PC-3 (cell line): ENCODE measurements around the gene NHERF2. TPM values are rescaled to one million over a fixed set of nuclear protein-coding genes. Genes with fewer than 3 reads are reported as not detected.

Experiments used
- ATAC-seq: fragments of 200-7000 bp; cut with Tn5 transposase; 2 replicates; pipeline ENCODE4 v1.9.1; 2020; ENCODE audit warnings: mild to moderate bottlenecking, moderate library complexity
- BruUV-seq: library from RNA; stranded (reverse); fragments of 400-500 nt; replicated peaks from 2 replicates; lab custom pipeline; 2021; lab: Mats Ljungman, UMichigan
- CTCF ChIA-PET: fragments of 300-600 bp; sonication (Branson Sonifier 250); formaldehyde crosslinking; loops from one replicate; lab custom pipeline; 2022; ENCODE audit warnings: antibody characterized with exemption; lab: Charles Lee
- POLR2A ChIA-PET: fragments of 300-600 bp; sonication (Branson Sonifier 250); formaldehyde crosslinking; loops from one replicate; lab custom pipeline; 2022; ENCODE audit warnings: antibody characterized with exemption; ENCODE audit not compliant: unreplicated experiment; lab: Charles Lee
- DNase-seq: peaks from one replicate; pipeline ENCODE4 v3.0.0-alpha.2; 2015
- H2AFZ ChIP-seq: fragments of 300-600 bp; sonication (generic); 2 replicates; pipeline ENCODE4 v1.6.0; 2016; ENCODE audit warnings: antibody characterized with exemption, low read length
- H3F3A ChIP-seq: fragments of 300-600 bp; sonication (generic); one replicate; pipeline ENCODE4 v1.6.0; 2017; ENCODE audit warnings: antibody characterized with exemption, low read length, control low read depth, mild to moderate bottlenecking; ENCODE audit not compliant: unreplicated experiment
- H3K27ac ChIP-seq: fragments of 300-600 bp; sonication (generic); 2 replicates; pipeline ENCODE4 v1.5.1; 2016; ENCODE audit warnings: mild to moderate bottlenecking, low read length
- H3K27me3 ChIP-seq: fragments of 300-600 bp; sonication (generic); 2 replicates; pipeline ENCODE4 v1.6.1; 2016; ENCODE audit warnings: low read length, mixed read lengths
- H3K36me3 ChIP-seq: fragments of 300-600 bp; sonication (generic); 2 replicates; pipeline ENCODE4 v1.6.1; 2016; ENCODE audit warnings: low read depth, mixed run types, low read length, mixed read lengths
- H3K4me1 ChIP-seq: fragments of 300-600 bp; sonication (generic); 2 replicates; pipeline ENCODE4 v1.5.1; 2016; ENCODE audit warnings: low read length; ENCODE audit not compliant: insufficient read depth
- H3K4me2 ChIP-seq: fragments of 300-600 bp; sonication (generic); 2 replicates; pipeline ENCODE4 v1.6.0; 2016; ENCODE audit warnings: low read length
- H3K4me3 ChIP-seq: fragments of 300-600 bp; sonication (generic); 2 replicates; pipeline ENCODE4 v1.5.1; 2016; ENCODE audit warnings: mild to moderate bottlenecking, low read length, mixed read lengths
- H3K79me2 ChIP-seq: fragments of 300-600 bp; sonication (generic); 2 replicates; pipeline ENCODE4 v1.6.1; 2017; ENCODE audit warnings: low read length, mixed read lengths
- H3K9ac ChIP-seq: fragments of 300-600 bp; sonication (generic); 2 replicates; pipeline ENCODE4 v1.6.0; 2016; ENCODE audit warnings: mild to moderate bottlenecking, low read length
- H3K9me2 ChIP-seq: fragments of 300-600 bp; sonication (generic); replicated peaks from 2 replicates; pipeline ENCODE4 v1.6.1; 2016; ENCODE audit warnings: mixed run types, low read length, mixed read lengths
- H3K9me3 ChIP-seq: fragments of 300-600 bp; sonication (generic); 2 replicates; pipeline ENCODE4 v1.6.1; 2016; ENCODE audit warnings: low read length, mixed read lengths
- H4K20me1 ChIP-seq: fragments of 300-600 bp; sonication (generic); 2 replicates; pipeline ENCODE4 v1.6.1; 2016; ENCODE audit warnings: low read length, mixed read lengths
- EZH2 ChIP-seq: fragments of 300-600 bp; sonication (generic); IDR thresholded peaks from one replicate; pipeline ENCODE4 v1.6.1; 2017; ENCODE audit warnings: antibody characterized with exemption, mild to moderate bottlenecking, low read length; ENCODE audit not compliant: unreplicated experiment
- EZH2phosphoT487 ChIP-seq: fragments of 300-600 bp; sonication (generic); IDR thresholded peaks from 2 replicates; pipeline ENCODE4 v1.6.1; 2018; ENCODE audit warnings: mild to moderate bottlenecking, antibody characterized with exemption, low read length, borderline replicate concordance
- intact Hi-C: fragments of 100-400 bp; cut with micrococcal nuclease; formaldehyde crosslinking; loops from 2 replicates; pipeline ENCODE4 v1.9.0; 2023
- total RNA-seq: library from RNA; depleted of rRNA; stranded (reverse); fragments of >200 nt; gene quantifications from 2 replicates; pipeline ENCODE4 v1.2.3, GENCODE V29; 2014
- TF ChIP-seq, protein P1 (sequence below): fragments of 300-600 bp; sonication (generic); conservative IDR thresholded peaks from 2 replicates; pipeline ENCODE4 v1.5.1; 2017; ENCODE audit warnings: antibody characterized with exemption, low read depth, mild to moderate bottlenecking, low read length

Gene NHERF2
- total RNA-seq, 1 experiment from 2014 or later: 145 TPM

DNA sequence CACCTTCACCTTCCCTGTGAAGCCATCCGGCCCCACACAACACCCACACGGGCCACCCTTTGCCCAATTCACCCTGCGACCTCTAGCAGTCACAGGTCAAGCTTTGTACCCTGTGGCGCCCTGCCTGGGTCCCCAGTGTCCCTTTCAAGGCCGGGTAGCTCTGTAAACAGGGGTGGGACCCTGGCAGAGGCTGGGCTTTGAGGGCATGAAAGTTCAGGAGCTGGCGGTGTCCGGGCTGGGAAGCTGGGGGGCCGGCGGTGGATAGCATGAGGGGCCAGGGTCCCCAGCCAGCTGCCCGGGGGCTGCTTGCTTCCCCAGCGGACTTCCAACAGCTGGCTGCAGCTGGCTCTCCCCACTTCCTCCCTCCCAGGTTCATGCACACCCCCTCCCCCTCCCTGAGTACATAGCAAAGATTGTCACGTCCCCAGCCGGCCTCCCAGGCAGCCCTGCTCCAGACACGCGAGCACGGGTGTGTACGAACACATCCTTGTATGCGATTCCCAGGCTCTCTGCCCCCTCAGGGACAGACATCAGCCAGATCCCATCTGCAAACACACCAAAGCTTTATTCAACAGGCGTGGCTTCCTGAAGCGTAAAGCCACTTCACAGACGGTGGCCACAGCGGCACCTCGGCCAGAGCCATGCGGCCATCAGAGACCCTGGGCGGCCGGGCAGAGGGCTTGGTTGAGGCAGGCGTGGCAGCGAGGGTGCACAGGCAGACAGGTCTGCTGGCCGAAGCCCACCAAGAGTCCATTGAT lies 12.8 kb downstream of the NHERF2 start:
- POLR2A ChIA-PET: interaction anchor here (0.5 to 0.6 kb wide), 3 partner anchors 51 to 116 kb away, joined by 3 to 5 read pairs (median 4); partner anchors contain the start of gene TRAF7
- peak overlapping the region; percentile 89 for H3K9ac ChIP-seq
- H3K9me3 ChIP-seq: no peaks in the 10 kb centered on the region
- BruUV-seq: no TSS peak
- TF ChIP-seq EZH2: no peak
- TF ChIP-seq EZH2phosphoT487: peak; percentile 89
- no peak overlapping the region for H3K4me3 ChIP-seq
- DNase-seq (peak; percentile 81), ATAC-seq (peak; percentile 54)
- no peaks in the 10 kb centered on the region for H3K9me2 ChIP-seq
- H3K36me3 ChIP-seq: no peaks in the 10 kb centered on the region; the same call in 1 of the 2 replicates
- CTCF ChIA-PET: no interaction called here
- intact Hi-C loops: no loop called here
- peak overlapping the region; percentile 100 for H3K27ac ChIP-seq
- no peaks in the 10 kb centered on the region for H3F3A ChIP-seq
- H3K4me2 ChIP-seq: peak overlapping the region; percentile 52
- H4K20me1 ChIP-seq: no peaks in the 10 kb centered on the region
- no peak overlapping the region for H2AFZ ChIP-seq
- peaks cover 72% of the 10 kb centered on the region for H3K4me1 ChIP-seq
- peaks cover 24% of the 10 kb centered on the region for H3K79me2 ChIP-seq
- no peaks in the 10 kb centered on the region for H3K27me3 ChIP-seq

DNA sequence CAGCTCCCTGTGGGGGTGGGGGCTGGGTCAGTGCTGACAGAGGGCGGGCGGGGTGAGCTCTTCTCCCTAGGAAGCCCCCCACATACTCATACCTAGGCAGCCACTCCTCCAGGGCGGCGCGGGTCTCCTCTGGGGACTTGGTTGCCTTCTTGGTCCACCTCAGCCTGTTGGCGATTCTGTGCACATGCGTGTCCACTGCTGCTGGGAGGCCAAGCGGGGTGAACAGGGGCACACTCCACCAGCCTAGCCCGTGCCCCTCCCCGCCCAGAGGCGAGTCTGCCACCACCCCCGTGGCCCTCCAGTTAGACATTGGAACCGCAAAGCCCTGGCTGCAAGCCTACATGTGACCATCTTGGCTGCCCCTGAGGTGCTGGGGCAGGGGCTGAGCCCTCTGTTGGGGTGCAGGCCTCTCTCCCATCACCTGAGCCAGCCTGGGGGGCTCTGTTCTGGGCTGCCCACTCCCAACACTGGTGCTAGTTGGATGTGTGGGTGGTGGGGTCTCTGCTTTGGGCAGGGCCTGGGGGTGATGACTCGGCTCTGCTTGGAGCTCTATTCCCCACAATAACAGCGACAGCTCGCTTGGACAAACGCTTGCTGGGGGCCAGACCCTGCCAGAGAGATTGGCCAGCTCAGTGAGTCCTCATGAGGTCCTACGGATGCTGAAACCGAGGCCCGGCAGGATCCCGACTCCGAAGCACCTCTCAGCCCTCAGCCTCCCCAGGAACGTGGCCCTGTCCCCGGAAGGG lies 13.5 kb downstream of the NHERF2 start:
- H3K4me1 ChIP-seq: peaks cover 71% of the 10 kb centered on the region
- intact Hi-C loops: no loop called here
- H3F3A ChIP-seq: no peaks in the 10 kb centered on the region
- H3K27me3 ChIP-seq: no peaks in the 10 kb centered on the region
- H3K4me2 ChIP-seq: peak overlapping the region; percentile 52
- no peaks in the 10 kb centered on the region for H3K9me2 ChIP-seq
- ChIA-PET POLR2A (no interaction called here), CTCF (interaction anchor here (1.0 kb wide), 1 partner anchor 17 kb away, joined by 20 read pairs; no protein-coding TSS in a partner anchor)
- no peaks in the 10 kb centered on the region for H3K9me3 ChIP-seq
- peak overlapping the region; percentile 89 for H3K9ac ChIP-seq
- TSS peak; percentile 1 for BruUV-seq
- H3K79me2 ChIP-seq: peaks cover 21% of the 10 kb centered on the region
- peak; percentile 4 for ATAC-seq
- no peak overlapping the region for H2AFZ ChIP-seq
- peak; percentile 20 for DNase-seq
- no peaks in the 10 kb centered on the region for H4K20me1 ChIP-seq
- no peak overlapping the region for H3K4me3 ChIP-seq
- TF ChIP-seq EZH2phosphoT487 (no peak), EZH2 (no peak)
- TF ChIP-seq, protein P1, sequence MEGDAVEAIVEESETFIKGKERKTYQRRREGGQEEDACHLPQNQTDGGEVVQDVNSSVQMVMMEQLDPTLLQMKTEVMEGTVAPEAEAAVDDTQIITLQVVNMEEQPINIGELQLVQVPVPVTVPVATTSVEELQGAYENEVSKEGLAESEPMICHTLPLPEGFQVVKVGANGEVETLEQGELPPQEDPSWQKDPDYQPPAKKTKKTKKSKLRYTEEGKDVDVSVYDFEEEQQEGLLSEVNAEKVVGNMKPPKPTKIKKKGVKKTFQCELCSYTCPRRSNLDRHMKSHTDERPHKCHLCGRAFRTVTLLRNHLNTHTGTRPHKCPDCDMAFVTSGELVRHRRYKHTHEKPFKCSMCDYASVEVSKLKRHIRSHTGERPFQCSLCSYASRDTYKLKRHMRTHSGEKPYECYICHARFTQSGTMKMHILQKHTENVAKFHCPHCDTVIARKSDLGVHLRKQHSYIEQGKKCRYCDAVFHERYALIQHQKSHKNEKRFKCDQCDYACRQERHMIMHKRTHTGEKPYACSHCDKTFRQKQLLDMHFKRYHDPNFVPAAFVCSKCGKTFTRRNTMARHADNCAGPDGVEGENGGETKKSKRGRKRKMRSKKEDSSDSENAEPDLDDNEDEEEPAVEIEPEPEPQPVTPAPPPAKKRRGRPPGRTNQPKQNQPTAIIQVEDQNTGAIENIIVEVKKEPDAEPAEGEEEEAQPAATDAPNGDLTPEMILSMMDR: no peak
- H3K36me3 ChIP-seq: no peaks in the 10 kb centered on the region; the same call in 1 of the 2 replicates
- peak overlapping the region; percentile 100 for H3K27ac ChIP-seq

DNA sequence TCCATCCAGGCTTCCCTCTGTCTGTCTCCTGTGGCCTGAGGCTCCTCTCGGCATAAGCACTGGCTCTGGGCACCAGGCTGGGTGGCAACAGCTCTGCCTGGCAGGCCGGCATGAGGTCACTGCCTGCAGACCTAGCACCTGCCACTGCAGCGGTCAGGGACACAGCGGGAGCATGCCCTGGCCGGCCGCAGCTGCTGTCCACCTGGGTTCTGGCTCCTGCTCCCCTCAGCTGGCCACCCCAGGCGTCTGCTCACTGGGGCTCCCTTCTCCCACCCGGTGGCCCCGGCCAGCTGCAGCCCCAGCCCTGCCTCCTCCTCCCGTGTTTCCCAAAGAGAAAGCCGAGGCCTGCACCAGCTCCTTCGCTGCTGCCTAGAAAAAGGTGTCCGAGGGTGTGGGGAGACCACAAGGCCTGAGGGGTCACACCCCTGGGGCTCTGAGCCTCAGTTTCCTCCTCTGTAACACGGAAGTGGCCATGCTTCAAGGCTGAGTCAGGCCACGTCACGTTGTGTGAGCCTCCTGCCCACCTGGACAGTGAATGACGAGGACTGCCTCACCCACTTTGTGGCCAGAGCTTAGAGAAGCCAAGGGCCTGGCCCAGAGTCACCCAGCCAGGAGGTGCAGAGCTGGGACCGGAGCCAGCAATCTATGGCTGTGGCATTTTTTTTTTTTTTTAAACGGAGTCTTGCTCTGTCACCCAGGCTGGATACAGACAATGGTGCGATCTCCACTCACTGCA lies 14.3 kb downstream of the NHERF2 start:
- Histone ChIP-seq H3K4me2 (peak overlapping the region; percentile 52), H3K9ac (peak overlapping the region; percentile 89), H2AFZ (no peak overlapping the region), H3K9me3 (no peaks in the 10 kb centered on the region), H3K27me3 (no peaks in the 10 kb centered on the region), H4K20me1 (no peaks in the 10 kb centered on the region), H3K4me3 (no peak overlapping the region), H3K79me2 (peaks cover 25% of the 10 kb centered on the region), H3K36me3 (no peaks in the 10 kb centered on the region; the same call in 1 of the 2 replicates), H3K27ac (peak overlapping the region; percentile 100), H3F3A (no peaks in the 10 kb centered on the region), H3K9me2 (no peaks in the 10 kb centered on the region), H3K4me1 (peaks cover 70% of the 10 kb centered on the region)
- ChIA-PET CTCF (interaction anchor here (0.5 to 1.0 kb wide), 3 partner anchors 18 to 111 kb away, joined by 3 to 20 read pairs (median 6); no protein-coding TSS in a partner anchor), POLR2A (no interaction called here)
- intact Hi-C loops: no loop called here
- TF ChIP-seq EZH2phosphoT487: no peak
- no peak for TF ChIP-seq EZH2
- TF ChIP-seq, protein P1: no peak
- ATAC-seq (peak; percentile 60), DNase-seq (peak; percentile 91)
- TSS peak; percentile 40 for BruUV-seq
